DOHH2 (cell line): ENCODE measurements around the gene SCAP.

Experiments
- EZH2phosphoT487 ChIP-seq: fragments of 200-600 bp; sonication (generic); IDR thresholded peaks from 2 replicates; pipeline ENCODE4 v1.6.1; 2017; ENCODE audit warnings: borderline replicate concordance, mild to moderate bottlenecking, antibody characterized with exemption, low read length, moderate library complexity, mixed read lengths
- TF ChIP-seq, protein P1 (sequence below): fragments of 200-600 bp; sonication (generic); IDR thresholded peaks from one replicate; pipeline ENCODE4 v1.5.1; 2014; ENCODE audit warnings: antibody characterized with exemption, mild to moderate bottlenecking, low read depth, low read length; ENCODE audit not compliant: poor library complexity, severe bottlenecking

GRCh38 chr3:47409688-47410416, 65.9 kb downstream of the SCAP start:
- TF ChIP-seq, protein P1, sequence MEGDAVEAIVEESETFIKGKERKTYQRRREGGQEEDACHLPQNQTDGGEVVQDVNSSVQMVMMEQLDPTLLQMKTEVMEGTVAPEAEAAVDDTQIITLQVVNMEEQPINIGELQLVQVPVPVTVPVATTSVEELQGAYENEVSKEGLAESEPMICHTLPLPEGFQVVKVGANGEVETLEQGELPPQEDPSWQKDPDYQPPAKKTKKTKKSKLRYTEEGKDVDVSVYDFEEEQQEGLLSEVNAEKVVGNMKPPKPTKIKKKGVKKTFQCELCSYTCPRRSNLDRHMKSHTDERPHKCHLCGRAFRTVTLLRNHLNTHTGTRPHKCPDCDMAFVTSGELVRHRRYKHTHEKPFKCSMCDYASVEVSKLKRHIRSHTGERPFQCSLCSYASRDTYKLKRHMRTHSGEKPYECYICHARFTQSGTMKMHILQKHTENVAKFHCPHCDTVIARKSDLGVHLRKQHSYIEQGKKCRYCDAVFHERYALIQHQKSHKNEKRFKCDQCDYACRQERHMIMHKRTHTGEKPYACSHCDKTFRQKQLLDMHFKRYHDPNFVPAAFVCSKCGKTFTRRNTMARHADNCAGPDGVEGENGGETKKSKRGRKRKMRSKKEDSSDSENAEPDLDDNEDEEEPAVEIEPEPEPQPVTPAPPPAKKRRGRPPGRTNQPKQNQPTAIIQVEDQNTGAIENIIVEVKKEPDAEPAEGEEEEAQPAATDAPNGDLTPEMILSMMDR, result no peak
- TF ChIP-seq EZH2phosphoT487, result no peak
